PC-9 (cell line): ENCODE measurements around the gene PSMA7. TPM values are rescaled to one million over a fixed set of nuclear protein-coding genes. Genes with fewer than 3 reads are reported as not detected.
"Not testable (repeated sequence)": the region's sequence is repeated elsewhere in the genome, so short reads cannot be mapped to it uniquely, and the experiment has no call there.

Experiments
- BruUV-seq: library from RNA; stranded (reverse); fragments of 400-500 nt; replicated peaks from 2 replicates; lab custom pipeline; 2021; lab: Mats Ljungman, UMichigan
- CTCF ChIA-PET: fragments of 300-600 bp; sonication (Branson Sonifier 250); formaldehyde crosslinking; loops from one replicate; lab custom pipeline; 2022; ENCODE audit warnings: antibody characterized with exemption; lab: Charles Lee
- POLR2A ChIA-PET: fragments of 300-600 bp; sonication (Branson Sonifier 250); formaldehyde crosslinking; loops from one replicate; lab custom pipeline; 2022; ENCODE audit warnings: antibody characterized with exemption; ENCODE audit not compliant: unreplicated experiment; lab: Charles Lee
- DNase-seq, 2 experiments: peaks; one replicate each; pipeline versions ENCODE4 v3.0.0 to v3.0.0-alpha.2; 2015 to 2022; ENCODE audit warnings: mixed read lengths in 1 of 2
- H2AFZ ChIP-seq: fragments of 200-600 bp; sonication (generic); 2 replicates; pipeline ENCODE4 v1.8.1; 2017; ENCODE audit warnings: antibody characterized with exemption
- H3F3A ChIP-seq: fragments of 200-600 bp; sonication (generic); 2 replicates; pipeline ENCODE4 v1.8.1; 2017; ENCODE audit warnings: antibody characterized with exemption, mild to moderate bottlenecking, low read depth; ENCODE audit not compliant: insufficient read depth
- H3K27ac ChIP-seq: fragments of 200-600 bp; sonication (generic); 2 replicates; pipeline ENCODE4 v1.6.1; 2016; ENCODE audit warnings: mixed run types
- H3K27me3 ChIP-seq: fragments of 200-600 bp; sonication (generic); 2 replicates; pipeline ENCODE4 v1.6.1; 2016; ENCODE audit warnings: low read depth, mixed run types; ENCODE audit not compliant: insufficient read depth
- H3K36me3 ChIP-seq: fragments of 200-600 bp; sonication (generic); 2 replicates; pipeline ENCODE4 v1.6.1; 2016; ENCODE audit warnings: low read depth, mixed run types
- H3K4me1 ChIP-seq: fragments of 200-600 bp; sonication (generic); replicated peaks from 2 replicates; pipeline ENCODE4 v1.6.1; 2016; ENCODE audit warnings: mixed run types; ENCODE audit not compliant: insufficient read depth
- H3K4me2 ChIP-seq: fragments of 200-600 bp; sonication (generic); 2 replicates; pipeline ENCODE4 v1.6.1; 2017; ENCODE audit warnings: mixed run types
- H3K4me3 ChIP-seq: fragments of 200-600 bp; sonication (generic); 2 replicates; pipeline ENCODE4 v1.6.1; 2016; ENCODE audit warnings: mixed run types
- H3K79me2 ChIP-seq: fragments of 200-600 bp; sonication (generic); 2 replicates; pipeline ENCODE4 v1.6.1; 2017; ENCODE audit warnings: low read depth, mixed run types
- H3K9me2 ChIP-seq: fragments of 200-600 bp; sonication (generic); 2 replicates; pipeline ENCODE4 v1.8.1; 2017; ENCODE audit warnings: mild to moderate bottlenecking; ENCODE audit not compliant: insufficient read depth
- H3K9me3 ChIP-seq: fragments of 200-600 bp; sonication (generic); 2 replicates; pipeline ENCODE4 v1.8.1; 2016; ENCODE audit warnings: low read depth; ENCODE audit not compliant: insufficient read depth
- H4K20me1 ChIP-seq: fragments of 200-600 bp; sonication (generic); 2 replicates; pipeline ENCODE4 v1.8.1; 2017; ENCODE audit not compliant: insufficient read depth
- CTCF ChIP-seq: fragments of 200-600 bp; sonication (generic); conservative IDR thresholded peaks from 2 replicates; pipeline ENCODE4 v1.6.1; 2017; ENCODE audit warnings: mixed run types, antibody characterized with exemption, mild to moderate bottlenecking, moderate library complexity
- EZH2 ChIP-seq: fragments of 200-600 bp; sonication (generic); IDR thresholded peaks from 2 replicates; pipeline ENCODE4 v1.8.0; 2017; ENCODE audit warnings: antibody characterized with exemption, low read depth
- intact Hi-C: fragments of 100-400 bp; cut with micrococcal nuclease; formaldehyde crosslinking; loops from one replicate; pipeline ENCODE4 v1.10.0; 2022; ENCODE audit not compliant: unreplicated experiment
- total RNA-seq: library from RNA; stranded (reverse); gene quantifications from 2 replicates; pipeline ENCODE4 v1.2.3, GENCODE V29; 2021

The PSMA7 gene
- total RNA-seq, 1 experiment from 2014 or later: 391 TPM

- Histone ChIP-seq H3K27me3 (no peaks in the 10 kb centered on the region), H3K79me2 (peaks cover 96% of the 10 kb centered on the region), H3K4me2 (no peak overlapping the region), H3K9me2 (no peaks in the 10 kb centered on the region), H3K4me3 (no peak overlapping the region), H3K9me3 (no peaks in the 10 kb centered on the region), H2AFZ (no peak overlapping the region), H3K36me3 (0 out of 2 replicates have a peak, but pooled peaks cover 5% of the 10 kb centered on the region), H3K4me1 (peaks cover 15% of the 10 kb centered on the region), H4K20me1 (peaks cover 65% of the 10 kb centered on the region), H3K27ac (no peak overlapping the region), H3F3A (peaks cover 12% of the 10 kb centered on the region)
- ChIA-PET CTCF (no interaction called here), POLR2A (no interaction called here)
- TF ChIP-seq EZH2: no peak
- no peak for DNase-seq
- no TSS peak for BruUV-seq
- intact Hi-C loops: no loop called here
These were observed 6.5 kb upstream of the PSMA7 start for GRCh38 chr20:62149532-62150309.

- H3K4me3 ChIP-seq: no peak overlapping the region
- no peak for TF ChIP-seq EZH2
- ChIA-PET POLR2A (no interaction called here), CTCF (no interaction called here)
- intact Hi-C loops: no loop called here
- peaks cover 10% of the 10 kb centered on the region for H3K4me1 ChIP-seq
- no peaks in the 10 kb centered on the region for H3K27me3 ChIP-seq
- no peak for DNase-seq
- H3K9me3 ChIP-seq: no peaks in the 10 kb centered on the region
- BruUV-seq: no TSS peak
- peaks cover 4% of the 10 kb centered on the region; the same call in 1 of the 2 replicates for H3F3A ChIP-seq
- H2AFZ ChIP-seq: no peak overlapping the region
- peaks cover 96% of the 10 kb centered on the region for H3K79me2 ChIP-seq
- no peaks in the 10 kb centered on the region for H3K9me2 ChIP-seq
- peaks cover 62% of the 10 kb centered on the region for H4K20me1 ChIP-seq
- H3K36me3 ChIP-seq: 0 out of 2 replicates have a peak, but pooled peaks cover 5% of the 10 kb centered on the region
- no peak overlapping the region for H3K27ac ChIP-seq
- no peak overlapping the region for H3K4me2 ChIP-seq
These were observed 5.7 kb upstream of the PSMA7 start for GRCh38 chr20:62148908-62149314.

- H3K36me3 ChIP-seq, CTCF ChIA-PET, DNase-seq, BruUV-seq, H3K4me2 ChIP-seq, H2AFZ ChIP-seq, H3K27me3 ChIP-seq, H3K27ac ChIP-seq, H3K4me3 ChIP-seq, H3K9me3 ChIP-seq, intact Hi-C loops, POLR2A ChIA-PET, H3F3A ChIP-seq, H3K9me2 ChIP-seq: not testable (repeated sequence)
- Histone ChIP-seq H4K20me1 (peaks cover 59% of the 10 kb centered on the region), H3K79me2 (peaks cover 91% of the 10 kb centered on the region), H3K4me1 (peaks cover 10% of the 10 kb centered on the region)
These were observed 5.2 kb upstream of the PSMA7 start for GRCh38 chr20:62148383-62148782.

GRCh38 chr20:62147528-62147927 is 4.3 kb upstream of the PSMA7 start:
- Histone ChIP-seq H4K20me1 (peaks cover 55% of the 10 kb centered on the region), H3K4me1 (peaks cover 10% of the 10 kb centered on the region), H3F3A (no peaks in the 10 kb centered on the region), H3K4me3 (no peak overlapping the region), H3K27me3 (no peaks in the 10 kb centered on the region), H3K79me2 (peaks cover 86% of the 10 kb centered on the region), H3K9me2 (no peaks in the 10 kb centered on the region), H2AFZ (no peak overlapping the region), H3K9me3 (no peaks in the 10 kb centered on the region), H3K36me3 (0 out of 2 replicates have a peak, but pooled peaks cover 1% of the 10 kb centered on the region), H3K27ac (no peak overlapping the region), H3K4me2 (no peak overlapping the region)
- no peak for DNase-seq
- TF ChIP-seq CTCF (no peak), EZH2 (no peak)
- CTCF ChIA-PET: no interaction called here
- POLR2A ChIA-PET: no interaction called here
- BruUV-seq: no TSS peak
- intact Hi-C loops: no loop called here
